GM06990 (cell line): Measurements from ENCODE around the gene SCN1A.

Experiments used
- DNase-seq: peaks from one replicate; pipeline ENCODE4 v3.0.0-alpha.2; 2011; ENCODE audit not compliant: insufficient read length; ENCODE audit errors: extremely low read depth
- H3K27me3 ChIP-seq: replicated peaks from 2 replicates; pipeline ENCODE4 v1.6.0; 2011; ENCODE audit warnings: low read length; ENCODE audit not compliant: control insufficient read depth, insufficient read depth
- H3K36me3 ChIP-seq: 2 replicates; pipeline ENCODE4 v1.5.1; 2011; ENCODE audit warnings: low read length; ENCODE audit not compliant: control insufficient read depth, insufficient read depth
- H3K4me3 ChIP-seq: replicated peaks from 2 replicates; pipeline ENCODE4 v1.5.1; 2011; ENCODE audit warnings: low read depth, mild to moderate bottlenecking, control low read depth, low read length
- CTCF ChIP-seq: IDR thresholded peaks from 2 replicates; pipeline ENCODE4 v1.5.1; 2011; ENCODE audit warnings: low read length, control low read depth, mild to moderate bottlenecking, inconsistent platforms; ENCODE audit not compliant: insufficient read depth, poor library complexity, severe bottlenecking

SCN1A gene

GRCh38 chr2:165950438-165950837, 177.4 kb downstream of the SCN1A start:
- no peak for TF ChIP-seq CTCF

GRCh38 chr2:165941827-165942226, 186.0 kb downstream of the SCN1A start:
- no peak overlapping the region for H3K4me3 ChIP-seq
- H3K27me3 ChIP-seq = no peaks in the 10 kb centered on the region
- DNase-seq = no peak
- H3K36me3 ChIP-seq = peaks cover 2% of the 10 kb centered on the region
- TF ChIP-seq CTCF = no peak

More at GRCh38 chr2:165950438-165950837, 177.4 kb downstream of the SCN1A start:
- Histone ChIP-seq H3K4me3 (no peak overlapping the region), H3K36me3 (no peaks in the 10 kb centered on the region), H3K27me3 (no peaks in the 10 kb centered on the region)
- DNase-seq = no peak

- DNase-seq = no peak
- peaks cover 4% of the 10 kb centered on the region for H3K36me3 ChIP-seq
- H3K4me3 ChIP-seq = no peak overlapping the region
- no peaks in the 10 kb centered on the region for H3K27me3 ChIP-seq
- no peak for TF ChIP-seq CTCF
Measured at GRCh38 chr2:165938237-165938636, 189.6 kb downstream of the SCN1A start.
